HG03457 (cell line): Measurements from ENCODE around the gene CREB5.

Source experiments
- ATAC-seq: cut with Tn5 transposase; IDR thresholded peaks from one replicate; pipeline ENCODE4 v1.9.1; 2021; ENCODE audit warnings: moderate number of reproducible peaks; ENCODE audit not compliant: unreplicated experiment

Gene CREB5

GRCh38 chr7:28406192-28406591, 6.1 kb upstream of the CREB5 start:
- no peak for ATAC-seq

GRCh38 chr7:28407651-28408050, 4.7 kb upstream of the CREB5 start:
- ATAC-seq = no peak

DNA sequence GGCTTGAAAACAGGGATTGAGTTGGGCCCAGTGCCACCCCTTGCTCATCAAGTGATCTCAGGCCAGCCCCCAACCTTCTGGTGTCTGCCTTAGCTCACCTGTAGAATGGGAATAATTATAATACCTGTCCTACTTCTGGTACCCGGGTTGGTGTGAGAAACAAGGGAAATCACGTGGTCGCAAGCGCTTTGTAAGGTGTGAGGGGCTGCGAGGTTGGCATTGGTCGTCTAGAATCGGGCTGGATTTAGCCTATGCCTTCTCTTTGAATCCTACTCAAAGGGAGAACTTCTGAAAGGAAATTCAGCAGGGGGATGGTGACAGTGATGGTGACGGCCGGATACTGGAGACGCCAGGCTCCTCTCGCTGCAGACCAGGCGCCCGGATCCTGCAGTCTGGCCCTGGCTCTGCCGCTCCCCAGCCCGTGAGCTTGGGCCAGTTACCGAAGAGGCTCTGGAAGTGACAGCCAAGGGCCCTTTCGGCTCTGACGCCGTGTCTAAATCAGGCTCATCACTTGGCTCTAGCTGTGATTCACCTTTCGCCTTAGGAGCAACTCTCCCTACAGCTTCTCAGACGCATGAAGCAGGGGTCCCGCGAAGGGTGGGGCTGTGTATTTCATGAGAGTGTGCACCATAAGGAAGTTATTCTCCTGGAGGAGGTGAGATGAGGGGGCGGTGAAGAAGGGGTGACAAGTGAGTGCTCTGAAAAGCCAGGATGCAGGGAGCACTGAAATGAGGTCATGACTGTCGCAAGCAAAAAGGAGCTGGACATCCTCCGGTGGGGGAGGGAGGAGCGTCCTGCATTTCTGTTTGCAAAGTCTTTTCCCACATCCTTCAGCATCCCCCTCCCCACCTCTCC, 4.0 kb upstream of the CREB5 start:
- ATAC-seq = no peak

GRCh38 chr7:28408960-28409715, 3.2 kb upstream of the CREB5 start:
- no peak for ATAC-seq

GRCh38 chr7:28409716-28410627, 2.3 kb upstream of the CREB5 start:
- no peak for ATAC-seq

DNA sequence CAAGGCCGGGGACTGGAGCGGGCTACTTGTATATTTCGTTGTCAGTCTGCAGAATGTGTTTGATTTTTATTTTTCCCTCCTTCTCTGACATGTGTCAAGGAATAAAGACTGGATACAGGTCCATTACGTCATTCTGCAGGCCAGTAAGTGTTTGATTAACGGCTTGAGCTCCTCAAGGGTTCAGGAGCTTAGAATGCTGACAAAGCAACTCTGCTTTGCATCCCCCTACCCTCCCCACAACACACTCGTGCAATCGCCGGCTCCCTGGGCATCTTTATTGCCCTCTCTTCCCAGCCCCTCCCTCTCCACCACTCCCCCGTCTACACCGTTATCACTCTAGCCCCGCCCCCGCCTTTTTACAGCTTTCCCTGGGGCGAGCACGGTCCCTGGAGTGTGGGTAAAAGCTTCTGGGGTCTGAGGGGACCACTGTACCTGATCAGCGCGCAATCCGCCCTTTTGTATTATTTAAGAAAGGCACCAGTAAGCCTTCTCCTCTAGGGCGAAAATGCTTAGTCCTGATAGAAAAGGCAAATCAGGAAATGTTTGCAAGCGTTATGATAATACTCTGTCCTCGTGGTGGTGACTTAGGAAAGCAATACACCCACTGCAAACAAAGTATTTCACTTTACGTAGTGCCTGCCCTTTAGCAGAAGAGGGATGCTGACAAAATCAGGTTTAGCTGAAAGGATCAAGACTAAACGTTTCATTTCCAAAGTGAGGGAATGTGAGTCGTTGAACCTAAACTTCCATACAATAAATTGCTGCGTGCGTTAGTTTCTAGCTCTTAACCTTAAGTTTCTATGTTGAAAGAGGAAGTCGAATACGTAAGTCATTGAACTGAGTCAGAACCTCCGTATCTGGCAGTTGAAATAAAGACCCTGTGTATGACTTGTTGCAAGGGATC, 1.4 kb upstream of the CREB5 start:
- no peak for ATAC-seq

GRCh38 chr7:28413011-28413410, 693 bp downstream of the CREB5 start:
- ATAC-seq = no peak

DNA sequence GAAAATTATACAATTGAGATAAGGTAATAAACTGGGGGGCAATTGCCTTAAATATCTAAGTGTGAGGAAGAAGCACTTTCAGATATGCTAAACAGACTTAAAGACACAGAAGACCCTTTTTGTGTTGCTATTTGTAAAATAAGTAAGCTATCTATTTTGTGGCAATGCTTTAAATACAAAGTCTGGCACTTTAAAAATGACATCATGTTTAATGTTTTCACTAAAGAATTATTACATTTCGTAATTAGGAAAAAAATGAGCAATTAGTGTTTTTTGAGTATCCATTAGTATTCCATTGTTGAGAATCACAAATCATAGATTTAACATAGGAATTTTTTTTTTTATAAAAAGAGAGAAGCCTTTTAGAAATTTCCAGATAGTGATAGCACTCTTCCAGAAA, 2.1 kb downstream of the CREB5 start:
- ATAC-seq = no peak

DNA sequence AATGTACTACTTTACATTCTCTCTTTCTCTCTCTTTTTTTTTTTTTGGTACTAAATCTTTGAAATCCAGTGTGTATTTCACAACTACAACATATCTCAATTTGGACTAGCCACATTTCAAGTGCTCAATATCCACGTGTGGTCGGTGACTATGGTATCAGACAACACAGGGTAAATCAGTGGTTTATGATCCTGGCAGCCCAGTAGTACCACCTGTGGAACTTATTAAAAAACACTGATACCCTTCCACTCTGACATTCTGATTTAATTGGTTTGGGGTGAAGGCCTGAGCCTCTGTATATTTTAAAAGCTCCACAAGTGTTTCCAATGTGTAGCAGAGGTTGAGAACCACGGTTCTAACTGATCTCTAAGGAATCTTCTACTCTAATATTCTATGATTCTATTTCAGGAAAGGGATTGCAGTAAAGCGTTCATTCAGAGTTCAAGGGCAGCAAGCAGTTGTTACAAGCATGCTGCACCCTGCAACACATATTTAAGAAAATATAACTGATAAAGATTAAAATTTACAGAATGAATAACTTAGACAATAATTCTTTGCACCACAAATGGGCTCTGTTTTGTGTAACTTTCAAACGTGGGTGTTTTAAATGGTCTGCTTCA, 5.1 kb downstream of the CREB5 start:
- no peak for ATAC-seq

DNA sequence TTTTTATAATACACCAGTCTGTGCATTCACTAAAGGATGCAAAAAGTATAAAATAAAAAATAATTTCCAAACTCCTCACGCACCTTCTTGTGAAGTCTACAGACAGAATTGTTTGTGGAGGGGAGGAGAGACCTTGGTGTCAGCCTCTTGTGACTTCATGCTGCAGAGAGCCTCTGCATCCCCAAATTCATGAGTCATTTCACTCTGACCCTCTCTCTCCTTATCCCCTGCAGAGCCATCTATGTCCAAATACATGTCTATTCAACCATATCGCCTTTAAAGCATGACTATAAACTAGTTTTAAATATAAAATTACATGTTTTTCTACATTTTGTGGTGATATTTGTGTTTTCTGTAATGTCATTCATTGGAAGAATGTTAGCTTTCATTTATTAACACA, 6.0 kb downstream of the CREB5 start:
- ATAC-seq = no peak

GRCh38 chr7:28418966-28419365, 6.6 kb downstream of the CREB5 start:
- no peak for ATAC-seq

DNA sequence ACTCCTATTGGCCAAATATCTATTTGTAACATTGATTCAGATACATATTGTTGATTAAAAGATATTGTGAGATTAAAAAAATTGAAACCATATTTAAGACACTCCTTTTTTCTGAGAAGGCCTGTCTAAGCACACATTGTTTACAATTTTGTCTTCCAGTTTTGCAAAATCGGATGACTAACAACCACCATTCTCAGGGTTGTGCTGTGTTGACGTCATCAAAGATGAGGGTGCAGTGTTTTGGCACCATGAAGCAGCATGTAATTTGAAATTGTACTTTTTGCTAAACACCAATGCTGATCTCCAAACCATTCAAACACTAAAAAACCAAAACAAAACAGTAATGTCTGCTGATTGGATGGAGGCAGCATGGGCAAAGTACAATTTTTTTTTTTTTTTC, 7.4 kb downstream of the CREB5 start:
- ATAC-seq = no peak

- no peak for ATAC-seq
Measured at GRCh38 chr7:28423112-28423511, 10.8 kb downstream of the CREB5 start.

- ATAC-seq = no peak
Measured at GRCh38 chr7:28423918-28424514, 11.7 kb downstream of the CREB5 start.

DNA sequence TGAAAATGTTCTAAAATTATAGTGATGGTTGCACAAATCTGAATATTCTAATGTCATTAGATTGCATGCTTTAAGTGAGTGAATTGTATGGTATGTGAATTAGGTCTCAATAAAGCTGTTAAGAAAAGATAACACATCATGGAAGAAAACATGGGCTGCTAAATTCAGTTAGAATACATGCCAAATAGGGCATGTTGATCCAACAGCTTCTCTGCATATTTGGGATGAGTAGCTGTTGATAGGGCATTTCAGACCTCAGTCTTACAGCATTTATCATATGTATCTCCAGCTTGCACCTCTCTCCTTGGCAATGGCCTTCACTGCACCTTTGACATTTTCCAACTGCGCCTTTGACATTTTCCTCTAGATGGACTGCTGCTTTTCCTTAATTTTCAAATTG, 13.2 kb downstream of the CREB5 start:
- ATAC-seq = no peak

- ATAC-seq = no peak
Measured at GRCh38 chr7:28427236-28427635, 14.9 kb downstream of the CREB5 start.

GRCh38 chr7:28430616-28431015, 18.3 kb downstream of the CREB5 start:
- no peak for ATAC-seq

- ATAC-seq = no peak
Measured at GRCh38 chr7:28432105-28432504, 19.8 kb downstream of the CREB5 start.

DNA sequence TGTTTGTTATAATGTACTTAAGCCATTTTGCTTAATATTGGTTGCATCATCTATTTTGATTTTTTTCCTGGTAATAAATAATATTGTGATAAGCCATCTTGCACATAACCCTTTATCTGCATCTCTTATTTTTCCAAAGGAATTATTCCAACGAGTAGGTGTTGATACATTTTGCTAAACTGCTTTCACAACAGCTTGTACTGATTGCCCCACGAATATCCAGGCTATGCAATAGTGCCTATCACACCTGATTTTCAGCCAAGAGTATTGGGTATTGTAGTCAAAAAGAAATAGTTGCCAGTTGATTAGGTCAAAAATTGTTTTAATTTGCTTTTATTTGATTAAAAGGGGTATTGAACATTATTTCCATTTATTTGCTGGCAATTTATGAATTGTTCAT, 20.7 kb downstream of the CREB5 start:
- no peak for ATAC-seq
